PC-9 (cell line): ENCODE results near the gene UBAC1.

ENCODE experiments used
- EZH2 ChIP-seq: fragments of 200-600 bp; sonication (generic); IDR thresholded peaks from 2 replicates; pipeline ENCODE4 v1.8.0; 2017; ENCODE audit warnings: antibody characterized with exemption, low read depth
- TF ChIP-seq, protein P1 (sequence below): fragments of 200-600 bp; sonication (generic); conservative IDR thresholded peaks from 2 replicates; pipeline ENCODE4 v1.6.1; 2017; ENCODE audit warnings: mixed run types, antibody characterized with exemption, mild to moderate bottlenecking, moderate library complexity

DNA sequence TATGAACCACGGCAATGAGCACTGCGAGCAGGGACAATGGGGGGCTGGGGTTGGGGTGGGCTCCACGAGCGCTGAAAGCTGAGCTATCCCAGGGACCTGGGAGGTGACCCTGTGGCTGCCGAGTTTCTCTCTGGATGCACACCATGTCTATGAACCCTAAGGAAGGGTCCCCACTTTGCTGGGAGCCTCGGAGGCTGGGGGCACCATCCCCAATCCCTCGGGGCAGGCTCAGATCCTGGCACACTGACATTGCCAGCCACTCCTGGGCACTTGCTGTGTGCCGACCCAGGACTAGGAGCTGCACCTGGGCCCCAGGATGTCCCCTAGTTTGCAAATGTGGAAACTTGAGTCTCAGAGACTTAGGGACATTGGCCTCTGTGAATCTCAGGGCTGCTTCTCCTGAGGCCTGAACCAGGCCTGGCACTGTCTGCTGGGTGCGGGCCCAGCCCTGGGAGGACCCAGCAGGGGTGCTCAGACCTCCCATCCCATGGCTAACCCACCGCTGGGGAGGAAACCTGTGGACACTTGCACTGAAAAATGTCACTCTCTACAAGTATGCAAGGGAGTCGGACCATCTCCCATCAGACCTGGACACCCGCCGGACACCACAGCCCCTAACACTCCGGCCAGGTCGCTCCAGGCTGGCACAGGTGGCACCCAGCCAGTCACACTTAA is 40.8 kb downstream of the UBAC1 start:
- TF ChIP-seq EZH2, result no peak
- TF ChIP-seq, protein P1, sequence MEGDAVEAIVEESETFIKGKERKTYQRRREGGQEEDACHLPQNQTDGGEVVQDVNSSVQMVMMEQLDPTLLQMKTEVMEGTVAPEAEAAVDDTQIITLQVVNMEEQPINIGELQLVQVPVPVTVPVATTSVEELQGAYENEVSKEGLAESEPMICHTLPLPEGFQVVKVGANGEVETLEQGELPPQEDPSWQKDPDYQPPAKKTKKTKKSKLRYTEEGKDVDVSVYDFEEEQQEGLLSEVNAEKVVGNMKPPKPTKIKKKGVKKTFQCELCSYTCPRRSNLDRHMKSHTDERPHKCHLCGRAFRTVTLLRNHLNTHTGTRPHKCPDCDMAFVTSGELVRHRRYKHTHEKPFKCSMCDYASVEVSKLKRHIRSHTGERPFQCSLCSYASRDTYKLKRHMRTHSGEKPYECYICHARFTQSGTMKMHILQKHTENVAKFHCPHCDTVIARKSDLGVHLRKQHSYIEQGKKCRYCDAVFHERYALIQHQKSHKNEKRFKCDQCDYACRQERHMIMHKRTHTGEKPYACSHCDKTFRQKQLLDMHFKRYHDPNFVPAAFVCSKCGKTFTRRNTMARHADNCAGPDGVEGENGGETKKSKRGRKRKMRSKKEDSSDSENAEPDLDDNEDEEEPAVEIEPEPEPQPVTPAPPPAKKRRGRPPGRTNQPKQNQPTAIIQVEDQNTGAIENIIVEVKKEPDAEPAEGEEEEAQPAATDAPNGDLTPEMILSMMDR, result no peak
